Measurements from ENCODE around the gene CNKSR2. TPM values are rescaled to one million over a fixed set of nuclear protein-coding genes. Genes with fewer than 3 reads are reported as not detected.

The CNKSR2 gene
- total and polyA plus RNA-seq, 4 donors: 0.55 to 3.3 (median 2.0) TPM

DNA sequence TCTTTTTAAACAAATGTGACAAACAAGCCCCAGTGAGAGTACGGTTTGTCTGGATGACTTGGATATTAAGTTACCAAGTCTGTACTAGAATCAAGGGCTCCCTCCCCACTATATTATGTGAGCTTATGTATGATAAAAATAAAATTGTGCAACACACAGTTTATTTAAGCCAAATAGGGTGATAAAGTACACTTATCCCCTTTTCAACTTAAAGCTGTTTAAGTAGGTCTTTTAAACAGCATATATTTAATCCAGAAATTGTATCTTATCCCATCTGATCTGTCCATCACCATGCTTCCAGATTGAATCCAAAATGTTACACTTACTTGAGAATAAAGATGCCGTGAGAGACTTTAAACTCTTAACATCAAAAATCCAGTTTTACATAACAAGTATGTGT is 285.9 kb downstream of the CNKSR2 start (continued):
- TF ChIP-seq, protein P1, sequence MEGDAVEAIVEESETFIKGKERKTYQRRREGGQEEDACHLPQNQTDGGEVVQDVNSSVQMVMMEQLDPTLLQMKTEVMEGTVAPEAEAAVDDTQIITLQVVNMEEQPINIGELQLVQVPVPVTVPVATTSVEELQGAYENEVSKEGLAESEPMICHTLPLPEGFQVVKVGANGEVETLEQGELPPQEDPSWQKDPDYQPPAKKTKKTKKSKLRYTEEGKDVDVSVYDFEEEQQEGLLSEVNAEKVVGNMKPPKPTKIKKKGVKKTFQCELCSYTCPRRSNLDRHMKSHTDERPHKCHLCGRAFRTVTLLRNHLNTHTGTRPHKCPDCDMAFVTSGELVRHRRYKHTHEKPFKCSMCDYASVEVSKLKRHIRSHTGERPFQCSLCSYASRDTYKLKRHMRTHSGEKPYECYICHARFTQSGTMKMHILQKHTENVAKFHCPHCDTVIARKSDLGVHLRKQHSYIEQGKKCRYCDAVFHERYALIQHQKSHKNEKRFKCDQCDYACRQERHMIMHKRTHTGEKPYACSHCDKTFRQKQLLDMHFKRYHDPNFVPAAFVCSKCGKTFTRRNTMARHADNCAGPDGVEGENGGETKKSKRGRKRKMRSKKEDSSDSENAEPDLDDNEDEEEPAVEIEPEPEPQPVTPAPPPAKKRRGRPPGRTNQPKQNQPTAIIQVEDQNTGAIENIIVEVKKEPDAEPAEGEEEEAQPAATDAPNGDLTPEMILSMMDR (IDR thresholded peaks at IDR 0.05; ENCODE audit: low read depth, low read length, missing input control): no peak
- no peak for TF ChIP-seq NR2F2 (IDR thresholded peaks at IDR 0.05)
- TF ChIP-seq YY1 (IDR thresholded peaks at IDR 0.05): no peak
- TF ChIP-seq, protein P2, sequence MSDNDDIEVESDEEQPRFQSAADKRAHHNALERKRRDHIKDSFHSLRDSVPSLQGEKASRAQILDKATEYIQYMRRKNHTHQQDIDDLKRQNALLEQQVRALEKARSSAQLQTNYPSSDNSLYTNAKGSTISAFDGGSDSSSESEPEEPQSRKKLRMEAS (IDR thresholded peaks at IDR 0.05): no peak
- TF ChIP-seq HNF4A (conservative IDR thresholded peaks at IDR 0.05): no peak
- no peak for TF ChIP-seq TAF1 (conservative IDR thresholded peaks at IDR 0.05)

GRCh38 chrX:21661316-21661715 is 287.1 kb downstream of the CNKSR2 start:
- Histone ChIP-seq H3K4me1 (ENCODE audit: control insufficient read depth in 4 of 4, insufficient read depth in 4 of 4, low read length in 3 of 4) (peaks cover 0 to 4% (median 0%) of the 10 kb centered on the region in 4 donors), H3K27me3 (ENCODE audit: control insufficient read depth in 4 of 4, insufficient read depth in 4 of 4, low read length in 3 of 4) (no peaks in the 10 kb centered on the region), H3K9ac (ENCODE audit: low read depth in 1 of 2, low read length in 2 of 2) (no peak overlapping the region), H3K9me3 (ENCODE audit: control insufficient read depth in 4 of 4, low read length in 3 of 4) (peaks cover 0 to 2% (median under 1%) of the 10 kb centered on the region in 4 donors), H3K27ac (ENCODE audit: low read depth in 1 of 2, low read length in 2 of 2) (no peak overlapping the region), H3K36me3 (ENCODE audit: control insufficient read depth in 4 of 4, insufficient read depth in 3 of 4, low read depth in 1 of 4, low read length in 3 of 4) (no peaks in the 10 kb centered on the region), H3K4me3 (ENCODE audit: low read depth in 1 of 3, low read length in 3 of 3) (no peak overlapping the region)
- TF ChIP-seq, protein P2 (IDR thresholded peaks at IDR 0.05): no peak
- no peak for TF ChIP-seq HNF4G (IDR thresholded peaks at IDR 0.05)
- TF ChIP-seq RAD21 (IDR thresholded peaks at IDR 0.05): no peak
- TF ChIP-seq NR2F2 (IDR thresholded peaks at IDR 0.05): no peak
- TF ChIP-seq, protein P1 (IDR thresholded peaks at IDR 0.05; ENCODE audit: low read depth, low read length, missing input control): no peak
- TF ChIP-seq ZBTB33 (IDR thresholded peaks at IDR 0.05): no peak
- no peak for TF ChIP-seq JUND (IDR thresholded peaks at IDR 0.05)
- no peak for TF ChIP-seq FOXA2 (IDR thresholded peaks at IDR 0.05)
- no peak for TF ChIP-seq FOXA1 (IDR thresholded peaks at IDR 0.05)
- no peak for TF ChIP-seq RXRA (IDR thresholded peaks at IDR 0.05)
- no peak for TF ChIP-seq GABPA (IDR thresholded peaks at IDR 0.05 in 1 of 2, conservative IDR thresholded peaks at IDR 0.05 in 1 of 2)
- TF ChIP-seq HNF4A (conservative IDR thresholded peaks at IDR 0.05): no peak
- TF ChIP-seq YY1 (IDR thresholded peaks at IDR 0.05): no peak
- TF ChIP-seq EGR1 (IDR thresholded peaks at IDR 0.05; ENCODE audit: low read depth in 2 of 2): no peak
- TF ChIP-seq SP1 (IDR thresholded peaks at IDR 0.05): no peak
- TF ChIP-seq, protein P3, sequence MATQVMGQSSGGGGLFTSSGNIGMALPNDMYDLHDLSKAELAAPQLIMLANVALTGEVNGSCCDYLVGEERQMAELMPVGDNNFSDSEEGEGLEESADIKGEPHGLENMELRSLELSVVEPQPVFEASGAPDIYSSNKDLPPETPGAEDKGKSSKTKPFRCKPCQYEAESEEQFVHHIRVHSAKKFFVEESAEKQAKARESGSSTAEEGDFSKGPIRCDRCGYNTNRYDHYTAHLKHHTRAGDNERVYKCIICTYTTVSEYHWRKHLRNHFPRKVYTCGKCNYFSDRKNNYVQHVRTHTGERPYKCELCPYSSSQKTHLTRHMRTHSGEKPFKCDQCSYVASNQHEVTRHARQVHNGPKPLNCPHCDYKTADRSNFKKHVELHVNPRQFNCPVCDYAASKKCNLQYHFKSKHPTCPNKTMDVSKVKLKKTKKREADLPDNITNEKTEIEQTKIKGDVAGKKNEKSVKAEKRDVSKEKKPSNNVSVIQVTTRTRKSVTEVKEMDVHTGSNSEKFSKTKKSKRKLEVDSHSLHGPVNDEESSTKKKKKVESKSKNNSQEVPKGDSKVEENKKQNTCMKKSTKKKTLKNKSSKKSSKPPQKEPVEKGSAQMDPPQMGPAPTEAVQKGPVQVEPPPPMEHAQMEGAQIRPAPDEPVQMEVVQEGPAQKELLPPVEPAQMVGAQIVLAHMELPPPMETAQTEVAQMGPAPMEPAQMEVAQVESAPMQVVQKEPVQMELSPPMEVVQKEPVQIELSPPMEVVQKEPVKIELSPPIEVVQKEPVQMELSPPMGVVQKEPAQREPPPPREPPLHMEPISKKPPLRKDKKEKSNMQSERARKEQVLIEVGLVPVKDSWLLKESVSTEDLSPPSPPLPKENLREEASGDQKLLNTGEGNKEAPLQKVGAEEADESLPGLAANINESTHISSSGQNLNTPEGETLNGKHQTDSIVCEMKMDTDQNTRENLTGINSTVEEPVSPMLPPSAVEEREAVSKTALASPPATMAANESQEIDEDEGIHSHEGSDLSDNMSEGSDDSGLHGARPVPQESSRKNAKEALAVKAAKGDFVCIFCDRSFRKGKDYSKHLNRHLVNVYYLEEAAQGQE (IDR thresholded peaks at IDR 0.05): no peak
- TF ChIP-seq, protein P4, sequence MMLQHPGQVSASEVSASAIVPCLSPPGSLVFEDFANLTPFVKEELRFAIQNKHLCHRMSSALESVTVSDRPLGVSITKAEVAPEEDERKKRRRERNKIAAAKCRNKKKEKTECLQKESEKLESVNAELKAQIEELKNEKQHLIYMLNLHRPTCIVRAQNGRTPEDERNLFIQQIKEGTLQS (IDR thresholded peaks at IDR 0.05): no peak
- no peak for TF ChIP-seq TAF1 (conservative IDR thresholded peaks at IDR 0.05)
- WGBS: 88% methylated on average over 6 of the region's 6 CpGs
- no peak for DNase-seq (ENCODE audit: low spot score)
